GM19035 (cell line): ENCODE results near the gene GAL3ST1.
"Not testable (repeated sequence)": the region's sequence is repeated elsewhere in the genome, so short reads cannot be mapped to it uniquely, and the experiment has no call there.

Experiments used
- ATAC-seq: cut with Tn5 transposase; IDR thresholded peaks from one replicate; pipeline ENCODE4 v1.9.1; 2021; ENCODE audit not compliant: unreplicated experiment

The GAL3ST1 gene

GRCh38 chr22:30574095-30574981, at the start of gene GAL3ST1:
TSS of gene GAL3ST1 (minus strand) at chr22:30574665. CDS start at chr22:30557392, 17,273 bp downstream.
- no peak for ATAC-seq

GRCh38 chr22:30619909-30620308, 45.4 kb upstream of the GAL3ST1 start:
- not testable (repeated sequence) for ATAC-seq

- no peak for ATAC-seq
Measured at GRCh38 chr22:30617819-30618218, 43.4 kb upstream of the GAL3ST1 start.

- ATAC-seq, result no peak
Measured at GRCh38 chr22:30615543-30615954, 41.1 kb upstream of the GAL3ST1 start.

- ATAC-seq, result no peak
Measured at GRCh38 chr22:30614879-30615278, 40.4 kb upstream of the GAL3ST1 start.

- no peak for ATAC-seq
Measured at GRCh38 chr22:30614268-30614667, 39.8 kb upstream of the GAL3ST1 start.

- no peak for ATAC-seq
Measured at GRCh38 chr22:30612789-30613188, 38.3 kb upstream of the GAL3ST1 start.

- no peak for ATAC-seq
Measured at GRCh38 chr22:30611197-30611596, 36.7 kb upstream of the GAL3ST1 start.

GRCh38 chr22:30610299-30610698, 35.8 kb upstream of the GAL3ST1 start:
- no peak for ATAC-seq

GRCh38 chr22:30609260-30610185, 35.1 kb upstream of the GAL3ST1 start:
- no peak for ATAC-seq

GRCh38 chr22:30607939-30608338, 33.5 kb upstream of the GAL3ST1 start:
- ATAC-seq, result no peak

GRCh38 chr22:30607300-30607930, 33.0 kb upstream of the GAL3ST1 start:
- ATAC-seq, result no peak

GRCh38 chr22:30606455-30607299, 32.2 kb upstream of the GAL3ST1 start, which contains the start of gene TCN2:
TSS of gene TCN2 (plus strand) at chr22:30607174. CDS start at chr22:30607332, 158 bp downstream.
- ATAC-seq, result no peak

- no peak for ATAC-seq
Measured at GRCh38 chr22:30605449-30606110, 31.1 kb upstream of the GAL3ST1 start.

GRCh38 chr22:30604723-30605122, 30.3 kb upstream of the GAL3ST1 start:
- no peak for ATAC-seq

- ATAC-seq, result no peak
Measured at GRCh38 chr22:30603801-30604200, 29.3 kb upstream of the GAL3ST1 start.

GRCh38 chr22:30602049-30602448, 27.6 kb upstream of the GAL3ST1 start:
- ATAC-seq, result no peak

- no peak for ATAC-seq
Measured at GRCh38 chr22:30601464-30601863, 27.0 kb upstream of the GAL3ST1 start.

- ATAC-seq, result no peak
Measured at GRCh38 chr22:30600921-30601320, 26.5 kb upstream of the GAL3ST1 start.

- ATAC-seq, result no peak
Measured at GRCh38 chr22:30598986-30599385, 24.5 kb upstream of the GAL3ST1 start.
